ENCODE measurements around the gene IL16.

The IL16 gene

DNA sequence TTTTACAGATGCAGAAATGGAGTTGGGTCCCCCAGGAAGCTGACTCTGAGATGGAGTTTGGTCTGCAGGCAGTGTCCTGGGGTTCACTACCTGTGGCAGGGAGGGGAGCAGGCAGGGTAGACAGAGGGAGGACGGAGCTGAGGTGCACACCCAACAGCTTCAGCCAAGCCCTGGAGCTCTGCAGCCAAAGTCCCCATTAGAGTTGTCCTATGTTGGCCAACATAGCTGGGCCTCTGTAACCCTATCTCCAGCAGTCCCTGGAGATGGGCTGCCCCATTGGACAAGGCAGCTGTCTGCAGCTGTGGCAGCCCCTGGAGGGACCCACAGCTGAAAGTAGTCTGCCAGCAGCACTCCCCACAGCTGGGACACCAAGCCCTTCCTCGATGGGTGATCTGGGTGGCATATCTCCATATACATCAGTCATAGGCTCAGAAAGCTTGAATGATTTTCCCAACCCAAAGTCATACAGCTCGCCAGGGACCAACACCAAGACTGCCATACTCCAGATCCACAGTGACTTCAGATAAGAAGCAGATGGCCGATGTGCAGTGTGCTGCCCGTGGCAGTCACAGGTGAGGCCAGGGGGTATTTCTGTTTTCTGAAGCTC lies 95.3 kb downstream of the IL16 start:
- TF ChIP-seq, protein P1, sequence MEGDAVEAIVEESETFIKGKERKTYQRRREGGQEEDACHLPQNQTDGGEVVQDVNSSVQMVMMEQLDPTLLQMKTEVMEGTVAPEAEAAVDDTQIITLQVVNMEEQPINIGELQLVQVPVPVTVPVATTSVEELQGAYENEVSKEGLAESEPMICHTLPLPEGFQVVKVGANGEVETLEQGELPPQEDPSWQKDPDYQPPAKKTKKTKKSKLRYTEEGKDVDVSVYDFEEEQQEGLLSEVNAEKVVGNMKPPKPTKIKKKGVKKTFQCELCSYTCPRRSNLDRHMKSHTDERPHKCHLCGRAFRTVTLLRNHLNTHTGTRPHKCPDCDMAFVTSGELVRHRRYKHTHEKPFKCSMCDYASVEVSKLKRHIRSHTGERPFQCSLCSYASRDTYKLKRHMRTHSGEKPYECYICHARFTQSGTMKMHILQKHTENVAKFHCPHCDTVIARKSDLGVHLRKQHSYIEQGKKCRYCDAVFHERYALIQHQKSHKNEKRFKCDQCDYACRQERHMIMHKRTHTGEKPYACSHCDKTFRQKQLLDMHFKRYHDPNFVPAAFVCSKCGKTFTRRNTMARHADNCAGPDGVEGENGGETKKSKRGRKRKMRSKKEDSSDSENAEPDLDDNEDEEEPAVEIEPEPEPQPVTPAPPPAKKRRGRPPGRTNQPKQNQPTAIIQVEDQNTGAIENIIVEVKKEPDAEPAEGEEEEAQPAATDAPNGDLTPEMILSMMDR (conservative IDR thresholded peaks at IDR 0.05; ENCODE audit: control insufficient read depth, insufficient read depth, low read depth, low read length) = no peak
- H3K4me3 ChIP-seq (ENCODE audit: control insufficient read depth, low read depth, low read length) = no peak overlapping the region
- no peak for DNase-seq (ENCODE audit: low read depth)

GRCh38 chr15:81292523-81293001 lies 95.9 kb downstream of the IL16 start:
- no peak for DNase-seq (ENCODE audit: low read depth)
- TF ChIP-seq, protein P1 (conservative IDR thresholded peaks at IDR 0.05; ENCODE audit: control insufficient read depth, insufficient read depth, low read depth, low read length) = no peak
- no peak overlapping the region for H3K4me3 ChIP-seq (ENCODE audit: control insufficient read depth, low read depth, low read length)

DNA sequence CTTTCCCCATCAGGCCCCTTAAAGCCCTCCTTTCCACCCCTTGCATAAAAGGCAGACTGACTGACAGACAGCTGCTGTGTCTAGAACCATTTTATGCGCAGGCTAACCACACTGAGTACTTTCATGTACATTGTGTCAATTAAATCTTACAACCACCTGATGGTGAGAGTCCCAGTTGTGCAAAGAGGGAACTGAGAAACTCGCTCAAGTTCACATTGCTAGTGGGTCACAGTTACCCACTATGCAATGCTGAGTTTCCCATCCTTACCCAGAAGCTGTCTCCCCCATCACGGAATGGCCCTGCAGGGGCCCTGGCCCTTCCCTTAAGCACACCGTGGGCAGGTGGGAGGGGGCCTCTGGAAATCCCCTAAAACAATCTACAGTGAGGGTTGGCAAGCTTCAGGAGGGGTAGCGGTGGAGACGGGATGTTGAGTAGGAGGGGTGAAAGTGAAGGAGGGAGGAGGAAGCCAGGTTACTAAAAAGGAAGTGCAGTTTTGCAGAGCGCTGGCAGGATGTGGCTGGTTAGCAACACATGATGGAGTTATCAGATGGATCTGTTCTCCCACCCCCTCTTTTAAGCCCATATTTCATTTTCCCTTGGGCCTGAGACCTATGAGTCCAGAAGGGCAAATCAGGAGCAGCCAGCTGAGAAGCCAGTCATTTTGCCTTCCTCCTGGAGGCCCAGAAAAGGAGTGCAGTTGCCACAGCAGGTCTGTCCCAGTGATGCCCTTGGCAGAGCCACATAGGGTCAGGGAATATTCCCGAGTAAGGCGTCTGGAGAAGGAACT lies 97.2 kb downstream of the IL16 start:
- no peak overlapping the region for H3K4me3 ChIP-seq (ENCODE audit: control insufficient read depth, low read depth, low read length)
- DNase-seq (ENCODE audit: low read depth) = no peak
- TF ChIP-seq, protein P1 (conservative IDR thresholded peaks at IDR 0.05; ENCODE audit: control insufficient read depth, insufficient read depth, low read depth, low read length) = no peak

- no peak for DNase-seq (ENCODE audit: low read depth)
- no peak overlapping the region for H3K4me3 ChIP-seq (ENCODE audit: control insufficient read depth, low read depth, low read length)
- TF ChIP-seq, protein P1 (conservative IDR thresholded peaks at IDR 0.05; ENCODE audit: control insufficient read depth, insufficient read depth, low read depth, low read length) = no peak
These were observed 97.8 kb downstream of the IL16 start for GRCh38 chr15:81294516-81294880.

- DNase-seq (ENCODE audit: low read depth) = no peak
- no peak overlapping the region for H3K4me3 ChIP-seq (ENCODE audit: control insufficient read depth, low read depth, low read length)
- TF ChIP-seq, protein P1 (conservative IDR thresholded peaks at IDR 0.05; ENCODE audit: control insufficient read depth, insufficient read depth, low read depth, low read length) = no peak
These were observed 98.9 kb downstream of the IL16 start for GRCh38 chr15:81295486-81296121.

GRCh38 chr15:81296186-81296585 lies 99.5 kb downstream of the IL16 start:
- TF ChIP-seq, protein P1 (conservative IDR thresholded peaks at IDR 0.05; ENCODE audit: control insufficient read depth, insufficient read depth, low read depth, low read length) = no peak
- H3K4me3 ChIP-seq (ENCODE audit: control insufficient read depth, low read depth, low read length) = no peak overlapping the region
- no peak for DNase-seq (ENCODE audit: low read depth)

Data from fibroblast of mammary gland (primary cell).